ENCODE measurements around the gene PGF. TPM values are rescaled to one million over a fixed set of nuclear protein-coding genes. Genes with fewer than 3 reads are reported as not detected.
A peak's percentile ranks its signal among the peaks of the same experiment; 100 is the strongest.

PGF gene
- polyA plus RNA-seq, 10 donors: 23.3 to 33.7 (median 25.1) TPM

GRCh38 chr14:74921987-74922751 lies 33.2 kb downstream of the PGF start:
- no peak for DNase-seq

DNA sequence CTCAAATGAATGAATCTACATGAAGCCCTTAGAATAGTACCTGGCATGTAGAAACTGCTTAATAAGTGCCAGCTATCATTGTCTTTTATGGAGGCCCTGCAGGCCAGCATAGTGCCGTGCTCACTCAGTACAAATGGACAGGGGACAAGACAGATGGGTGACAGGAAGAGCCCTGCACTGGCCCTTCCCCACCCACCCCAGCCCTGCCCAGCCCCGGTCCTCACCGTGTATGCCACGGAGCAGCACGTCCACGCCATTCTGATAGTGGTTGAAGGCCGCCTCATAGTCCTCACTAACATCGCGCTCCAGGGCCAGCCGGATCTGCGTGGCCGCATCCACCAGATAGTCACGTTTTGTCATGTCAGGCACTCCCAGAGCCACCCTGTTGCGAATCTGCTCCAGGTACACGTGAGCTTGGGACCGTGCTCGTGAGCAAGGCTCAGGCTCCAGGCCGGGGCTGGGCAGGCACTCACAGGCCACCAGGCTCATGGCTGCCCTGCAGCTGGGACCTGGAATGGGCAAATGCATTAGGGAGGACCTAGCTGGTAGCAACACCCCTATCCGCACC lies 34.3 kb downstream of the PGF start:
- no peak for DNase-seq

DNA sequence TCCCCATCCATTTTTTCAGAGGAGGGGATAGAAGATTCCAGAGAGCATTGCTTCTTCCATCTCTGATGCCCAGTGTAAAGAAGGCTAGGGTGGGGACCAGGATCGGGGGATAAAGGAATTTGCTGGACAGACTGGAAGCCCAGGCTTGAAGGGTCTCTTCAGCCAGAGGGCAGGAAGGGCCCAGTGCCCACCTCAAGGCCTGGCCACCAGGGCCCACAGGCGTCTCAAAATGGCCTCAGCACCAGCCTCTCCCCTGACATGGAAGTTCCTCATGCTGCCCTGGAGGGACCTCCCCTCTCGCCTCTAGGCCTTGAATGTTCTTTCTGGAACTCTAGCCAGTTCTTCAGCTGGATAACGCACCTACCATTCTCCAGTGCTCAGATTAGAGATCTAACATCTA lies 35.1 kb downstream of the PGF start:
- no peak for DNase-seq

GRCh38 chr14:74919421-74920165 lies 35.8 kb downstream of the PGF start:
- no peak for DNase-seq

DNA sequence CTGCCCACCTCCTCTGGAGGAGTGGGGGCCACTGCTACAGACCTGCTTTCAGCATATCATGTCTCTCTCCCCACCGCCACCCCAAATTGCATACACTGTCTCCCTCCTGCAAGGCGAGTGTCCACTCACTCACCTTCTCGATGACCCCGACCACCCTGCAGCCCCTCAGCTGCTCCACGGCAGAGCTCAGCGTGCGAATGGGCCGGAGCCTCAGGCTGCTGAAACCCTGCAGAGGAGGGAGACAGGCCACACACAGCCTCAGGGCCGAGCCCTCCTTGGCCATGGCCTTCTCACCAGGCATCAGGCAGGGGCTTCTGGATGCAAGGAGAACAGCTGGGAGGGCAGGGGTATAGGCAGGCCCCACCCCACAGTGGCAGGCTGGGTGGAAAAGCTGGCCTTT lies 37.0 kb downstream of the PGF start:
- no peak for DNase-seq

- peak in 2 of 3 donors; percentile 61 to 83 for DNase-seq
Observed at GRCh38 chr14:74917646-74918081, 37.7 kb downstream of the PGF start.

DNA sequence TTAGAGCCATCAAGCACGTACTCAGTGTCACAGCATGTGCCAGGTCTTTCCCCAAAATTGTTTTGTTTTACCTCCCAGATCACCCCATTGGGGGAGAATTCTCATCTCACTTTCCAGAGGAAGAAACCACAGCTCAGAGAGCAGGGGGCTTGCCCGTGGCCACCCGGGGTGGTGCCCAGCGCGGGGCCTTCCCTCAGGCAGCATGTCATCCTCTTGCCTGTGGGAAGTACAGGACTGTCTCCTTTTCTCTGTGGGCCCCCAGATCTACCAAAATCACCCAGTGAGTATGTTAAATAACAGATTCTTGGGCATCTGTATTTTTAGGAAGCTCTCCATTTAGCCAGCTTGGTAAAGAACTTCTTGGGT lies 38.2 kb downstream of the PGF start:
- DNase-seq: no peak

DNA sequence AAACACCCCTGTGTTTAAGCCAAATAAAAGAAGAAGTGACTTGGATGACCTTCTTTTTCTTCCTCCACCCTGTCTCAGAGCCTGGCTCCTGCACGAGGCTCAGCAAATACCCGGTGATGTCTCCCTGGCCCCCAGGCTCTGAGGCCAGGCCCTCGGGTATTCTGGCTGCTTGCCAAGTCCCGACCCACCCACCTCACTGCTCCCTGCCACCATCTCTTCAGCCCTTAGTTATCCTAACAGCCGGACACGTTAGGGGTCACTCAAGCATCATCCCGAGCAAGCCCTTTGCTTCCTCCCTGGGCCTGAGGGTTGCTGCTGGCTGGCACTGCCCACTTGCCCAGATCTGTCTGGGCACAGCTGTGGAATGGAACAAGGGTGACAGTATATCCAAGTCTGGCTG lies 39.6 kb downstream of the PGF start:
- no peak for DNase-seq

DNA sequence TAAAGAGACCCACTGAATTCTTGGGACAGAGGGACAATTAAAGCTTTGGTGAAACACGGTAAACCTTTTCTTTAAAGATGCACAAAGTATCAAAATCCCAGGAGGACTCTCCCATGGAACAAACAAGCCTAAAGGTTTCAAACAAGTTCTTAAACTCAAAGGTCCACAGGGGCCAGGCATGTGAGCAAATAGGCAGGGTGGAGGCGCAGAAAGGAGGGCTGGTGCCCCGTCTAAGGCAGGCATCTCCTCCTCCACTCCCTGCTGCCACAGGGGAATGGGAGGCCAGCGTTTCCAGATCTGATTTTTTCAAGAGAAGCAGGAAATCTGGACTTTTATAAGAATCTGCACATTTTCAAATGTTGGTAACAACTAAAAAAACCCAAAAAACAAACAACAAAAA lies 40.0 kb downstream of the PGF start:
- no peak for DNase-seq

DNA sequence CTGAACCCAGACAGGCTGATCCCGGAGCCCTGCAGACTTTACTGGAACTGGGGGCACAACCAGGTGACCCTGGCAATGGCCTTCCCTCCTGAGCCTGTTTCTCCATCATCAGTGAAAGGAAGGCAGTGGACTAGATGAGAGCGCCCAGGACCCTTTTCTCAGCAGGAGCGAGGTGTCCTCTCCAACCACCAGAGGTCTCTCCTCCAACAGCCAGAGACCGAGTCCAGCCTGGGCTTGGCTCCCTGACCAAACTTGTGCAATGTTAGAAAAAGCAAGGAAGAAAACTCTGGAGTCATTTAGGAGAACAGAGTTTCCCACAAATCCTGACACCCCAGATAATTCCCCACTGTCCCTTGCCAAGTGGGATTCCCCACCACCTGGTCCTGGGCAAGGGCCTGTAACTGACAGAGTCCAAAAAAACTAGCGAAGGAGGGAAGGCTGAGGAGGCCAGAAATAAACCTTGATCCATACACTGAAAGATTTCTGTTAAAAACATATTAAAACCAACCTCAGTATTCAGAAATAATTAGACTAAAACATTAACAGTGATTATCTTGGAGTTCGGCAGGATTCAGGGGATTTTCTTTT lies 41.3 kb downstream of the PGF start:
- DNase-seq: peak; percentile 79 to 94 (median 87)

DNA sequence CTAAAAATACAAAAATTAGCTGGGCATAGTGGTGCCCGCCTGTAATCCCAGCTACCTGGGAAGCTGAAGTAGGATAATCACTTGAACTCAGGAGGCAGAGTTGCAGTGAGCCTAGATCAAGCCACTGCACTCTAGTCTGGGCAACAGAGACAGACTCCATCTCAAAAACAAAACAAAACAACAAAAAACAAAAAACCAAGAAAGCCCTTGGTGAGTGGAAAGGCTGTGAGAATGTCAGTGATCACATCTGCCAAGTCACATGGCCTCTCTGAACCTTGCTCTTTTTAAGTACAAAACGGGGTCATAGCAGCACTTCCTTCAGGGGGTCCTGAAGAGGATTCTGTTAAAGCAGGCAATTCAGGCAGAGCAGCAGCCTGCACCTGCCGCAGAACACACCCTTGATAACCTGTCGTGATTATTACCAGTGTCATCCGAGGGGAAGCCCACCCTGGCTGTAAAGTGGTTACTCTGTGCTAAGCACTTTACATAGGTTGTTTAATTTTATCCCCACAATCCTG lies 41.9 kb downstream of the PGF start:
- no peak for DNase-seq

DNA sequence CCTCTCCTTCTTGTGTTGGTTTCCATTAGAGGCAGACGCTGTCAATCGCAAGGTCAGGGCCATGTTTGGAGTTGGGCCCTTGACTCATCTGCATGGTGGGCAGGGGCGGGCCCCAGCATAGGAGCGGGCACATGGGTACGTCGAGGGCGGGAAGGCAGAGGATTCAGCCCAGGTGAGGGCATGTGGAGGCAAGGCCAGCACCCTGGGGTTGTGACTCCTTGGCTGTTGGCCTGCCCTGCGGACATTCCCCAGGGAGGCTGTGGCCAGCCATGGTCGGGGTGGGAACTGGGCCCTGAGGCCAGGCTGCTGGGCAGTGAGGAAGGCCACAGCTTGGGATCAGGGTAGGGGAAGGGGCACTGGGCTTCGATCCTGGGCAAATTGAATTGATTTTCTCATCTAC lies 42.6 kb downstream of the PGF start:
- DNase-seq: no peak

GRCh38 chr14:74912111-74912510 lies 43.3 kb downstream of the PGF start:
- DNase-seq: no peak

DNA sequence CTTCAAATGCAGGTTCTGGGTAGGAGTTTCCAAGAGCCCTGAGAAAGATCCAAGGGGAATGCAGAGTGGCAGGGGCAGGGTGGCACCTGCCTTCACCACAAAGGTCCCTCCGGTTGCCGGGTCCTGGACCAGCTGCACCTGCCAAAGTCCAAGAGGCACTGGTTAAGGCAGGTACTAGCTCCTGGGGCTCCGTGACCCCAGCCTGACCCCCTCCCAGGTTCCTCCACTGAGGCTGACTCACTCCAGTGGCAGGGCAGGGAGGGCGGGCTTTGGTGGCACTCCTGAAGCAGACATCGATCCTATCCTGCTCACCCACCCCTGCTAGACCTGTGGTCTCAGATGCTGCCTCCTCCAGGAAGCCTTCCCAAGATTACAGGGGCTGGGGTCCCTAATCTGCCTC lies 43.7 kb downstream of the PGF start:
- DNase-seq: no peak

DNA sequence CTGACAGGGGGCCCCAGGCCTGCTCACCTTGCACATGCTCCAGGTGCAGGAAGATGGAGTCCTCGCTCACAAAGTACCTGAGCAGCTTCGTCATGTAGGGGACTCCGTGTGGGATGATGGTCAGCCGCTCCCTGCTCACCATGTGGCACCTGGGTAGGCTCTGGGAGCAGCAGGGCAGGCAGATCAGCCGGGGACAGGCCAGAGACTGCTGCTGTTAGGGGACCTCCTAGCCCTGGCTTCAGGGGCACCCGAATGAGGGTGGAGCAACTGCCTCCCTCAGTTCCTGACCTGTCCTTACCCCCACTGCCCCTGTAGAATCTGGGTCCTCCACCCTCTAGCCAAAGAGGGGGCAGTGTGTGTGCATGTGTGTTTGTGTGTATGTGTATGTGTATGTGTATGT lies 44.2 kb downstream of the PGF start:
- no peak for DNase-seq

- DNase-seq: no peak
Observed at GRCh38 chr14:74910556-74910955, 44.8 kb downstream of the PGF start.

GRCh38 chr14:74909911-74910310 lies 45.5 kb downstream of the PGF start:
- no peak for DNase-seq

DNA sequence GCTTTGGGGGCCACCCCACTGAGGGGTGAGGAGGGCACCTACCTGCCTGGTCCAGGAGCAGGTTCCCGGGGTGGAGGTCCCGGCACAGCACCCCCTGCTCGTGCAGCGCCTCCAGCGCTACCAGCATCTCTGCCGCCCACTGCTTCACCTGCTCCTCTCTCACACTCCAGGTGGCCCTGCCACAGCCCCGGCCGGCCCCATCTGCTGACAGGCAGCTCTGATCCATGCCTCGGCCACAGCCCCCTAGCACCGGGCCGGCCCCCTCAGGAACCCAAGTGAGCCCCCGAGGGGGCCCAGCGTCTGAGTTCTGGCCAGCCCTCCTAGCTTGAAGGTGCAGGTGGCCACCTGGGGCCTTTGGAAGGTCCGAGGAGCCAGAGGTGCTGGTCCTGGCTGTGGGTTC lies 45.9 kb downstream of the PGF start:
- DNase-seq: no peak

- DNase-seq: no peak
Observed at GRCh38 chr14:74908861-74909341, 46.5 kb downstream of the PGF start.

DNA sequence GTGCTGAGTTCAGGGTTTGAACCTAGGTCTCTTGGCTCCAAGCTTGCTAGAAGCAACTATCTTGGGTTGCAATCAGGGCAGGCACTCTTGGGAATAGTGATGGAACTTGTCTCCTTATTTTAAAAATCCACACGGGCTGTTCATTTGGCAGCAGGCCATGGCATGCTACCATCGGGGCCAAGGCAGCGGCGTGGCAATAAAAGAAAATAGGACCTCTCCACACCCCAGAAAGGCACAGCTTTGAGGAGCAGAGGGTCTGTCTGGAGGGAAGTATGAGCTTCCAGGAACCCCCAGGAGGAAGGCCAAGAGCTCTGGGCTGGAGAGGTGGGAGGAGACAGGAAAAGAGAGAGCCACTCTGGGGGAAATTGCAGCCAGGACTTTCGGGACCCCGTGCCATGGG lies 47.7 kb downstream of the PGF start:
- no peak for DNase-seq

DNA sequence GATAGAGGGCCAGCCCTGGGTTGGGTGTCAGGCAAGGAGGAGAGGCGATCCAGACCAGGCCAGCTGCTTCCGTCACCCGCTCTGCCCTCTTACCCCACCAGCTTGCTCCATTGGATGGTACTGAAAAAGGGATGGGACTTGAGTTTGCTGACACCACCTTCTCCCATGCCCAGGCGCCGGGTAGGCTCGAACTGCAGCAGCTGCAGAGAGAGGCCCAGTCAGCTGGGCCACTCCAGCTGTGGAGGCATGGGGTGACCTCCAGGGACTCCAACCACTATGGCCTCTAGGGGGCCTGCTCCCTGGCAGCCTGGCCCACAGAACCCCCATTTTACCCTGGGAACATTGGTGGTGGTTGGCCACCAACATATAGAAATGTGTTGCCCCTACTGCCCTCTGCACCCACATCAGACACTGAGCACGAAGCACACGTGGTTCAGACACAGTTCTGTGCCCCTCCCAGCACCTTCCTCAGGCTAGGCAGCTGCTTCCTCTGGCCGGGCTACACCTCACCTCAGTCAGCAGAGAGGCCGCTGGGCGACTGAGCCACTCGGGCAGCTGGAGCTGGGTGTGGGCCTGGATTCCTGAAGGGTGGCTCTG lies 48.4 kb downstream of the PGF start:
- DNase-seq: no peak

- peak in 2 of 3 donors; percentile 71 to 76 for DNase-seq
Observed at GRCh38 chr14:74905595-74906142, 49.7 kb downstream of the PGF start.
